Neuron (in vitro differentiated cells): ENCODE results near the gene ARHGAP18.

Experiments
- H2AFZ ChIP-seq: one replicate; pipeline ENCODE4 v1.6.1; 2013; ENCODE audit warnings: low read depth, mild to moderate bottlenecking, inconsistent platforms, low read length, moderate library complexity
- H3K27me3 ChIP-seq: one replicate; pipeline ENCODE4 v1.6.1; 2013; ENCODE audit warnings: low read length; ENCODE audit not compliant: insufficient read depth
- H3K36me3 ChIP-seq: one replicate; pipeline ENCODE4 v1.6.1; 2013; ENCODE audit warnings: low read length; ENCODE audit not compliant: insufficient read depth
- H3K4me1 ChIP-seq: one replicate; pipeline ENCODE4 v1.6.1; 2013; ENCODE audit warnings: low read length; ENCODE audit not compliant: insufficient read depth
- H3K4me3 ChIP-seq: 2 replicates; pipeline ENCODE4 v1.5.1; 2013; ENCODE audit warnings: mild to moderate bottlenecking, low read length, moderate library complexity
- H3K9me3 ChIP-seq: one replicate; pipeline ENCODE4 v1.6.1; 2013; ENCODE audit warnings: low read length

The ARHGAP18 gene

GRCh38 chr6:129603741-129604140, 106.2 kb downstream of the ARHGAP18 start:
- no peaks in the 10 kb centered on the region for H3K27me3 ChIP-seq
- no peak overlapping the region for H2AFZ ChIP-seq
- H3K4me1 ChIP-seq, result peaks cover under 1% of the 10 kb centered on the region
- H3K36me3 ChIP-seq, result no peaks in the 10 kb centered on the region
- no peak overlapping the region for H3K4me3 ChIP-seq
- no peaks in the 10 kb centered on the region for H3K9me3 ChIP-seq

GRCh38 chr6:129601323-129601722, 108.7 kb downstream of the ARHGAP18 start:
- H3K4me1 ChIP-seq, result peaks cover 4% of the 10 kb centered on the region
- H3K9me3 ChIP-seq, result no peaks in the 10 kb centered on the region
- no peak overlapping the region for H3K4me3 ChIP-seq
- no peak overlapping the region for H2AFZ ChIP-seq
- H3K36me3 ChIP-seq, result no peaks in the 10 kb centered on the region
- no peaks in the 10 kb centered on the region for H3K27me3 ChIP-seq

GRCh38 chr6:129599467-129599866, 110.5 kb downstream of the ARHGAP18 start:
- peaks cover 4% of the 10 kb centered on the region for H3K4me1 ChIP-seq
- no peaks in the 10 kb centered on the region for H3K27me3 ChIP-seq
- H3K36me3 ChIP-seq, result no peaks in the 10 kb centered on the region
- H3K9me3 ChIP-seq, result no peaks in the 10 kb centered on the region
- no peak overlapping the region for H3K4me3 ChIP-seq
- no peak overlapping the region for H2AFZ ChIP-seq

GRCh38 chr6:129598244-129599187, 111.5 kb downstream of the ARHGAP18 start:
- no peaks in the 10 kb centered on the region for H3K9me3 ChIP-seq
- H3K27me3 ChIP-seq, result no peaks in the 10 kb centered on the region
- H3K4me3 ChIP-seq, result no peak overlapping the region
- no peaks in the 10 kb centered on the region for H3K36me3 ChIP-seq
- H3K4me1 ChIP-seq, result peaks cover 4% of the 10 kb centered on the region
- H2AFZ ChIP-seq, result peak overlapping the region; percentile 32

- no peak overlapping the region for H3K4me3 ChIP-seq
- H3K4me1 ChIP-seq, result peaks cover 6% of the 10 kb centered on the region
- no peaks in the 10 kb centered on the region for H3K36me3 ChIP-seq
- H3K9me3 ChIP-seq, result no peaks in the 10 kb centered on the region
- no peaks in the 10 kb centered on the region for H3K27me3 ChIP-seq
- H2AFZ ChIP-seq, result no peak overlapping the region
Observed at GRCh38 chr6:129597023-129597713, 112.8 kb downstream of the ARHGAP18 start.

GRCh38 chr6:129596522-129596921, 113.5 kb downstream of the ARHGAP18 start:
- Histone ChIP-seq H3K36me3 (no peaks in the 10 kb centered on the region), H2AFZ (no peak overlapping the region), H3K27me3 (no peaks in the 10 kb centered on the region), H3K9me3 (no peaks in the 10 kb centered on the region), H3K4me1 (peaks cover 6% of the 10 kb centered on the region), H3K4me3 (no peak overlapping the region)

GRCh38 chr6:129593233-129593564, 116.8 kb downstream of the ARHGAP18 start:
- Histone ChIP-seq H3K27me3 (no peaks in the 10 kb centered on the region), H2AFZ (no peak overlapping the region), H3K4me3 (no peak overlapping the region), H3K36me3 (no peaks in the 10 kb centered on the region), H3K4me1 (peaks cover 3% of the 10 kb centered on the region), H3K9me3 (no peaks in the 10 kb centered on the region)

- peaks cover 3% of the 10 kb centered on the region for H3K4me1 ChIP-seq
- no peaks in the 10 kb centered on the region for H3K9me3 ChIP-seq
- no peak overlapping the region for H3K4me3 ChIP-seq
- H3K36me3 ChIP-seq, result no peaks in the 10 kb centered on the region
- H3K27me3 ChIP-seq, result no peaks in the 10 kb centered on the region
- no peak overlapping the region for H2AFZ ChIP-seq
Observed at GRCh38 chr6:129592516-129593232, 117.3 kb downstream of the ARHGAP18 start.

GRCh38 chr6:129590408-129591022, 119.5 kb downstream of the ARHGAP18 start:
- H2AFZ ChIP-seq, result no peak overlapping the region
- H3K27me3 ChIP-seq, result no peaks in the 10 kb centered on the region
- H3K36me3 ChIP-seq, result no peaks in the 10 kb centered on the region
- peaks cover 3% of the 10 kb centered on the region for H3K4me1 ChIP-seq
- H3K4me3 ChIP-seq, result no peak overlapping the region
- H3K9me3 ChIP-seq, result no peaks in the 10 kb centered on the region

GRCh38 chr6:129586815-129587214, 123.2 kb downstream of the ARHGAP18 start:
- Histone ChIP-seq H3K36me3 (no peaks in the 10 kb centered on the region), H3K4me3 (no peak overlapping the region), H3K27me3 (no peaks in the 10 kb centered on the region), H2AFZ (no peak overlapping the region), H3K9me3 (no peaks in the 10 kb centered on the region), H3K4me1 (peaks cover 3% of the 10 kb centered on the region)

GRCh38 chr6:129583866-129584265, 126.1 kb downstream of the ARHGAP18 start:
- Histone ChIP-seq H3K27me3 (no peaks in the 10 kb centered on the region), H3K4me3 (no peak overlapping the region), H3K4me1 (peaks cover 3% of the 10 kb centered on the region), H2AFZ (no peak overlapping the region), H3K36me3 (no peaks in the 10 kb centered on the region), H3K9me3 (no peaks in the 10 kb centered on the region)

- H3K36me3 ChIP-seq, result no peaks in the 10 kb centered on the region
- no peaks in the 10 kb centered on the region for H3K9me3 ChIP-seq
- H3K27me3 ChIP-seq, result no peaks in the 10 kb centered on the region
- H2AFZ ChIP-seq, result no peak overlapping the region
- no peaks in the 10 kb centered on the region for H3K4me1 ChIP-seq
- no peak overlapping the region for H3K4me3 ChIP-seq
Observed at GRCh38 chr6:129578315-129578714, 131.7 kb downstream of the ARHGAP18 start.

GRCh38 chr6:129577691-129578090, 132.3 kb downstream of the ARHGAP18 start:
- Histone ChIP-seq H3K36me3 (no peaks in the 10 kb centered on the region), H3K4me3 (no peak overlapping the region), H3K4me1 (no peaks in the 10 kb centered on the region), H3K27me3 (no peaks in the 10 kb centered on the region), H2AFZ (no peak overlapping the region), H3K9me3 (no peaks in the 10 kb centered on the region)
